GM12878 (cell line): ENCODE measurements around the gene MEN1. TPM values are rescaled to one million over a fixed set of nuclear protein-coding genes. Genes with fewer than 3 reads are reported as not detected.
A peak's percentile ranks its signal among the peaks of the same experiment; 100 is the strongest.

Experiments used
- ATAC-seq: fragments of 200-7000 bp; cut with Tn5 transposase; 3 replicates; pipeline ENCODE4 v1.9.1; 2020; ENCODE audit warnings: mild to moderate bottlenecking, moderate library complexity
- BruUV-seq: library from RNA; stranded (reverse); fragments of 400-500 nt; replicated peaks from 2 replicates; lab custom pipeline; 2021; lab: Mats Ljungman, UMichigan
- CTCF ChIA-PET: fragments of 300-600 bp; sonication (Branson Sonifier 250); formaldehyde crosslinking; extraction: SDS; loops from one replicate; lab custom pipeline; 2021; ENCODE audit warnings: inconsistent platforms; lab: Yijun Ruan, JAX
- POLR2A ChIA-PET: fragments of 350-600 bp; formaldehyde crosslinking; extraction: SDS; loops from one replicate; lab custom pipeline; 2021; ENCODE audit warnings: inconsistent platforms; lab: Charles Lee
- RAD21 ChIA-PET: fragments of 300-600 bp; sonication (Branson Sonifier 250); formaldehyde crosslinking; loops from one replicate; lab custom pipeline; 2023; ENCODE audit warnings: antibody characterized with exemption; ENCODE audit not compliant: unreplicated experiment; lab: Charles Lee
- SMC1A ChIA-PET: fragments of 300-600 bp; sonication (Branson Sonifier 250); formaldehyde crosslinking; loops from one replicate; lab custom pipeline; 2023; ENCODE audit not compliant: unreplicated experiment, uncharacterized antibody; lab: Charles Lee
- DNase-seq: peaks from one replicate; pipeline ENCODE4 v3.0.0-alpha.2; 2011; ENCODE audit warnings: low read depth, low spot score
- FAIRE-seq: peaks from 3 replicates; lab custom pipeline; 2011; peaks lifted over from hg19 to GRCh38; lab: Jason Lieb, UNC
- H2AFZ ChIP-seq: 2 replicates; pipeline ENCODE4 v1.6.0; 2011; ENCODE audit warnings: low read depth, low read length, control low read depth; ENCODE audit not compliant: control insufficient read depth
- H3K27ac ChIP-seq: 2 replicates; pipeline ENCODE4 v1.5.1; 2011; ENCODE audit warnings: control low read depth; ENCODE audit not compliant: control insufficient read depth, insufficient read depth
- H3K27me3 ChIP-seq, 2 experiments: replicated peaks in 1 of 2; 2 replicates each; pipeline versions ENCODE4 v1.6.0 to v1.6.1; 2011; ENCODE audit warnings: low read length in 1 of 2; ENCODE audit not compliant: control insufficient read depth in 2 of 2, insufficient read depth in 2 of 2
- H3K36me3 ChIP-seq, 2 experiments: 2 replicates each; pipeline ENCODE4 v1.5.1; 2011; ENCODE audit warnings: low read length in 1 of 2; ENCODE audit not compliant: control insufficient read depth in 2 of 2, insufficient read depth in 2 of 2
- H3K4me1 ChIP-seq: 2 replicates; pipeline ENCODE4 v1.6.1; 2011; ENCODE audit warnings: mild to moderate bottlenecking, low read length, moderate library complexity, mixed read lengths; ENCODE audit not compliant: control insufficient read depth, insufficient read depth
- H3K4me2 ChIP-seq: 2 replicates; pipeline ENCODE4 v1.6.0; 2011; ENCODE audit warnings: control low read depth; ENCODE audit not compliant: control insufficient read depth, insufficient read depth
- H3K4me3 ChIP-seq: fragments of 200-600 bp; sonication (generic); 2 replicates; pipeline ENCODE4 v1.5.1; 2016
- H3K79me2 ChIP-seq: 2 replicates; pipeline ENCODE4 v1.6.0; 2011; ENCODE audit warnings: low read length; ENCODE audit not compliant: control insufficient read depth, insufficient read depth
- H3K9ac ChIP-seq: 2 replicates; pipeline ENCODE4 v1.8.0; 2011; ENCODE audit warnings: low read length, control low read depth, mixed read lengths; ENCODE audit not compliant: control insufficient read depth, insufficient read depth
- H3K9me3 ChIP-seq: replicated peaks from 3 replicates; pipeline ENCODE4 v1.5.1; 2011; ENCODE audit warnings: mild to moderate bottlenecking, low read length; ENCODE audit not compliant: control insufficient read depth, insufficient read depth
- H4K20me1 ChIP-seq: 2 replicates; pipeline ENCODE4 v1.6.0; 2011; ENCODE audit not compliant: control insufficient read depth, insufficient read depth
- IKZF2 ChIP-seq, 2 experiments: fragments of 450-650 bp; IDR thresholded peaks; 2 replicates each; pipeline ENCODE4 v1.6.1; 2017; ENCODE audit warnings: mild to moderate bottlenecking in 2 of 2, moderate library complexity in 2 of 2
- MXI1 ChIP-seq: fragments of 150-350 bp; IDR thresholded peaks from 2 replicates; pipeline ENCODE4 v1.6.1; 2011; ENCODE audit warnings: low read depth, mild to moderate bottlenecking, inconsistent platforms, low read length, improper control_type of control experiment
- RUNX3 ChIP-seq: IDR thresholded peaks from 2 replicates; pipeline ENCODE4 v1.6.1; 2012; ENCODE audit warnings: low read length, inconsistent platforms
- SKIL ChIP-seq: fragments of 450-650 bp; IDR thresholded peaks from 2 replicates; pipeline ENCODE4 v1.6.1; 2017; ENCODE audit warnings: mild to moderate bottlenecking, low read depth, inconsistent platforms; ENCODE audit not compliant: poor library complexity, severe bottlenecking
- WGBS: methylation state at CpG from one replicate; pipeline ENCODE4 v1.1.6; 2016; ENCODE audit warnings: low lambda C conversion rate; ENCODE audit not compliant: insufficient replicate concordance, insufficient coverage; ENCODE audit errors: missing lambda C conversion rate; 5-methylcytosine and 5-hydroxymethylcytosine counted together
- in situ Hi-C: fragments of 300-500 bp; cut with MboI; formaldehyde crosslinking; loops from 9 replicates; pipeline ENCODE4 v1.14.3; 2018; ENCODE audit warnings: mixed read lengths
- intact Hi-C: fragments of 100-400 bp; cut with micrococcal nuclease; formaldehyde crosslinking; loops from one replicate; pipeline ENCODE4 v1.14.2; 2022; ENCODE audit not compliant: unreplicated experiment
- polyA plus RNA-seq, 11 experiments: library from polyadenylated mRNA; depleted of rRNA in 4 of 11; unstranded in 6 of 11; stranded (reverse) in 5 of 11; fragments of >200 nt; fragmentation: Nextera tagmentation in 4 of 11; fragmentation: Illumina TruSeq in 1 of 11; extraction: Ambion mirVana in 4 of 11; extraction: Trizol in 1 of 11; gene quantifications; 1 replicate in 1 of 11; 2 replicates in 10 of 11; pipeline versions ENCODE4 v1.2.1 to v1.2.3, GENCODE V29; 2011 to 2016; ENCODE audit warnings: inconsistent platforms in 2 of 11, missing spikeins in 2 of 11, low read depth in 1 of 11
- total RNA-seq, 4 experiments: library from RNA; depleted of rRNA in 3 of 4; stranded (reverse); fragments of >200 nt in 3 of 4; fragmentation: Illumina TruSeq in 1 of 4; extraction: Trizol in 1 of 4; gene quantifications; 2 replicates each; pipeline versions ENCODE4 v1.2.1 to v1.2.3, GENCODE V29; 2013 to 2021
- TF ChIP-seq, protein P1 (sequence below): fragments of 450-650 bp; IDR thresholded peaks from 2 replicates; pipeline ENCODE4 v1.6.1; 2017; ENCODE audit warnings: antibody characterized with exemption, mild to moderate bottlenecking, moderate library complexity
- TF ChIP-seq, protein P2 (sequence below): fragments of 450-650 bp; IDR thresholded peaks from 2 replicates; pipeline ENCODE4 v1.6.1; 2018; ENCODE audit warnings: borderline replicate concordance, mild to moderate bottlenecking; ENCODE audit not compliant: partially characterized antibody

The MEN1 gene
- total and polyA plus RNA-seq, 10 of the 15 experiments (the other 5 are each of a cell fraction or from before 2014, with no cell fraction given), result 2.5 to 39.7 (median 20.7) TPM

- ATAC-seq (no peak), DNase-seq (no peak), FAIRE-seq (no peak)
- Histone ChIP-seq H3K36me3 (peaks cover 24 to 51% of the 10 kb centered on the region in 2 experiments), H3K4me2 (peak overlapping the region; percentile 40), H2AFZ (no peak overlapping the region), H4K20me1 (no peaks in the 10 kb centered on the region), H3K27me3 (no peaks in the 10 kb centered on the region), H3K4me3 (no peak overlapping the region), H3K27ac (peak overlapping the region; percentile 97; the same call in 1 of the 2 replicates), H3K79me2 (peaks cover 40% of the 10 kb centered on the region), H3K4me1 (peaks cover 96% of the 10 kb centered on the region), H3K9me3 (no peaks in the 10 kb centered on the region), H3K9ac (no peak overlapping the region)
- BruUV-seq, result no TSS peak
- 94% methylated on average over 18 of the region's 25 CpGs for WGBS
- intact Hi-C loops (no loop called here), in situ Hi-C loops (no loop called here)
- POLR2A ChIA-PET, result interaction anchor here (1.3 to 24.3 kb wide), 3 partner anchors 10 to 409 kb away, joined by 3 to 620 read pairs (median 232); partner anchors contain the start of gene EHD1
- RAD21 ChIA-PET, result interaction anchor here (1.1 to 12.9 kb wide), 3 partner anchors 10 to 41 kb away, joined by 3 to 316 read pairs (median 217); partner anchors contain the start of gene EHD1
- SMC1A ChIA-PET, result interaction anchor here (9.6 to 12.7 kb wide), 2 partner anchors 9 to 23 kb away, joined by 227 to 306 read pairs; partner anchors contain the start of gene EHD1
- no peak for TF ChIP-seq IKZF2 (IDR thresholded peaks at IDR 0.05)
- no peak for TF ChIP-seq SKIL
- TF ChIP-seq, protein P1, sequence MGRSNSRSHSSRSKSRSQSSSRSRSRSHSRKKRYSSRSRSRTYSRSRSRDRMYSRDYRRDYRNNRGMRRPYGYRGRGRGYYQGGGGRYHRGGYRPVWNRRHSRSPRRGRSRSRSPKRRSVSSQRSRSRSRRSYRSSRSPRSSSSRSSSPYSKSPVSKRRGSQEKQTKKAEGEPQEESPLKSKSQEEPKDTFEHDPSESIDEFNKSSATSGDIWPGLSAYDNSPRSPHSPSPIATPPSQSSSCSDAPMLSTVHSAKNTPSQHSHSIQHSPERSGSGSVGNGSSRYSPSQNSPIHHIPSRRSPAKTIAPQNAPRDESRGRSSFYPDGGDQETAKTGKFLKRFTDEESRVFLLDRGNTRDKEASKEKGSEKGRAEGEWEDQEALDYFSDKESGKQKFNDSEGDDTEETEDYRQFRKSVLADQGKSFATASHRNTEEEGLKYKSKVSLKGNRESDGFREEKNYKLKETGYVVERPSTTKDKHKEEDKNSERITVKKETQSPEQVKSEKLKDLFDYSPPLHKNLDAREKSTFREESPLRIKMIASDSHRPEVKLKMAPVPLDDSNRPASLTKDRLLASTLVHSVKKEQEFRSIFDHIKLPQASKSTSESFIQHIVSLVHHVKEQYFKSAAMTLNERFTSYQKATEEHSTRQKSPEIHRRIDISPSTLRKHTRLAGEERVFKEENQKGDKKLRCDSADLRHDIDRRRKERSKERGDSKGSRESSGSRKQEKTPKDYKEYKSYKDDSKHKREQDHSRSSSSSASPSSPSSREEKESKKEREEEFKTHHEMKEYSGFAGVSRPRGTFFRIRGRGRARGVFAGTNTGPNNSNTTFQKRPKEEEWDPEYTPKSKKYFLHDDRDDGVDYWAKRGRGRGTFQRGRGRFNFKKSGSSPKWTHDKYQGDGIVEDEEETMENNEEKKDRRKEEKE, result no peak
- TF ChIP-seq MXI1, result no peak
- TF ChIP-seq RUNX3, result no peak
- TF ChIP-seq, protein P2, sequence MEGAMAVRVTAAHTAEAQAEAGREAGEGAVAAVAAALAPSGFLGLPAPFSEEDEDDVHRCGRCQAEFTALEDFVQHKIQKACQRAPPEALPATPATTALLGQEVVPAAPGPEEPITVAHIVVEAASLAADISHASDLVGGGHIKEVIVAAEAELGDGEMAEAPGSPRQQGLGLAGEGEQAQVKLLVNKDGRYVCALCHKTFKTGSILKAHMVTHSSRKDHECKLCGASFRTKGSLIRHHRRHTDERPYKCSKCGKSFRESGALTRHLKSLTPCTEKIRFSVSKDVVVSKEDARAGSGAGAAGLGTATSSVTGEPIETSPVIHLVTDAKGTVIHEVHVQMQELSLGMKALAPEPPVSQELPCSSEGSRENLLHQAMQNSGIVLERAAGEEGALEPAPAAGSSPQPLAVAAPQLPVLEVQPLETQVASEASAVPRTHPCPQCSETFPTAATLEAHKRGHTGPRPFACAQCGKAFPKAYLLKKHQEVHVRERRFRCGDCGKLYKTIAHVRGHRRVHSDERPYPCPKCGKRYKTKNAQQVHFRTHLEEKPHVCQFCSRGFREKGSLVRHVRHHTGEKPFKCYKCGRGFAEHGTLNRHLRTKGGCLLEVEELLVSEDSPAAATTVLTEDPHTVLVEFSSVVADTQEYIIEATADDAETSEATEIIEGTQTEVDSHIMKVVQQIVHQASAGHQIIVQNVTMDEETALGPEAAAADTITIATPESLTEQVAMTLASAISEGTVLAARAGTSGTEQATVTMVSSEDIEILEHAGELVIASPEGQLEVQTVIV, result no peak
- CTCF ChIA-PET, result interaction anchor here (14.5 to 28.8 kb wide), 2 partner anchors 9 to 32 kb away, joined by 374 to 1208 read pairs; partner anchors contain the start of gene EHD1
These were observed 43.8 kb upstream of the MEN1 start for GRCh38 chr11:64854157-64854533.
